ENCODE measurements around the gene ARHGAP26. TPM values are rescaled to one million over a fixed set of nuclear protein-coding genes. Genes with fewer than 3 reads are reported as not detected.

Gene ARHGAP26
- total RNA-seq, 1 experiment from 2014 or later: 34.5 TPM

DNA sequence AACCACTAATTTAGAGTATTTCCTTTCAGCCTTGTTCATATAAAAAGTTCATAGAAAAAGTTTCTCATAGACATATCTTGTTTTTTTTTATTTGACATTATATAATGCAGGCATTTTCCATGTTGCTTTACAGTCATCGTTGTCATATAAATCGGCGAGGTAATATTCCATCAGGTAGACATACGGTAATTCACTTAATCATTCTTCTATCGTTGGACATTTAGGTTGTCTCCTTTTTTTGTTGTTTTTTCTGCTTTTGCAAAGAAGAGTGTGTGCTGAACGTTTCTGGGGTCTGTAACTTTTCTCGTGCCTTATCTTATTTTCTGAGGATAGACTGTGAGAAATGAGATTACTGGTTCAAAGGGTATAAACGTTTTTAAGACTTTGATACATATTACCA, 283.6 kb downstream of the ARHGAP26 start:
- H3K27ac ChIP-seq (ENCODE audit: low read depth, low read length): no peak overlapping the region
- H3K4me3 ChIP-seq (replicated peaks in 1 of 2; ENCODE audit: low read depth in 1 of 2, low read length in 2 of 2): no peak overlapping the region
- H3K9me3 ChIP-seq (ENCODE audit: control insufficient read depth in 1 of 2, insufficient read depth in 1 of 2, low read depth in 1 of 2, low read length in 2 of 2): no peaks in the 10 kb centered on the region
- intact Hi-C loops (cut with micrococcal nuclease): no loop called here
- POLR2A ChIA-PET: no interaction called here
- no peak overlapping the region for H3K9ac ChIP-seq (ENCODE audit: low read length)
- peaks cover 3 to 4% of the 10 kb centered on the region in 2 experiments; a peak in 1 of 4 replicates for H3K36me3 ChIP-seq (ENCODE audit: control insufficient read depth in 1 of 2, insufficient read depth in 2 of 2, low read length in 2 of 2)
- no peaks in the 10 kb centered on the region for H3K9me2 ChIP-seq (ENCODE audit: insufficient read depth)
- CTCF ChIA-PET: no interaction called here
- BruUV-seq (replicated peaks): no TSS peak
- RAD21 ChIA-PET (ENCODE audit: low non-redundant PET in 1 of 2, low total read pairs in 2 of 2, uncharacterized antibody in 2 of 2, unreplicated experiment in 2 of 2): no interaction called here
- ATAC-seq (no peak), DNase-seq (ENCODE audit: low read depth, low spot score) (no peak)
- H3K4me2 ChIP-seq (ENCODE audit: low read length): no peak overlapping the region
- H2AFZ ChIP-seq (ENCODE audit: low read depth, low read length, poor library complexity, severe bottlenecking): no peak overlapping the region
- no peak for TF ChIP-seq EZH2 (IDR thresholded peaks at IDR 0.05)
- TF ChIP-seq EGR1 (IDR thresholded peaks at IDR 0.05; ENCODE audit: low read depth): no peak
- TF ChIP-seq CEBPB (IDR thresholded peaks at IDR 0.05; ENCODE audit: low read depth): no peak
- TF ChIP-seq, protein P1, sequence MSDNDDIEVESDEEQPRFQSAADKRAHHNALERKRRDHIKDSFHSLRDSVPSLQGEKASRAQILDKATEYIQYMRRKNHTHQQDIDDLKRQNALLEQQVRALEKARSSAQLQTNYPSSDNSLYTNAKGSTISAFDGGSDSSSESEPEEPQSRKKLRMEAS (IDR thresholded peaks at IDR 0.05): no peak
- TF ChIP-seq YY1 (IDR thresholded peaks at IDR 0.05; ENCODE audit: extremely low read depth, insufficient replicate concordance, low read depth, low read length): no peak
- no peak for TF ChIP-seq SP1 (IDR thresholded peaks at IDR 0.05; ENCODE audit: low read depth)
- no peak for TF ChIP-seq SIN3A (IDR thresholded peaks at IDR 0.05; ENCODE audit: low read depth)
- TF ChIP-seq ZNF274 (IDR thresholded peaks at IDR 0.05; ENCODE audit: low read depth, low read length): no peak
- TF ChIP-seq, protein P2, sequence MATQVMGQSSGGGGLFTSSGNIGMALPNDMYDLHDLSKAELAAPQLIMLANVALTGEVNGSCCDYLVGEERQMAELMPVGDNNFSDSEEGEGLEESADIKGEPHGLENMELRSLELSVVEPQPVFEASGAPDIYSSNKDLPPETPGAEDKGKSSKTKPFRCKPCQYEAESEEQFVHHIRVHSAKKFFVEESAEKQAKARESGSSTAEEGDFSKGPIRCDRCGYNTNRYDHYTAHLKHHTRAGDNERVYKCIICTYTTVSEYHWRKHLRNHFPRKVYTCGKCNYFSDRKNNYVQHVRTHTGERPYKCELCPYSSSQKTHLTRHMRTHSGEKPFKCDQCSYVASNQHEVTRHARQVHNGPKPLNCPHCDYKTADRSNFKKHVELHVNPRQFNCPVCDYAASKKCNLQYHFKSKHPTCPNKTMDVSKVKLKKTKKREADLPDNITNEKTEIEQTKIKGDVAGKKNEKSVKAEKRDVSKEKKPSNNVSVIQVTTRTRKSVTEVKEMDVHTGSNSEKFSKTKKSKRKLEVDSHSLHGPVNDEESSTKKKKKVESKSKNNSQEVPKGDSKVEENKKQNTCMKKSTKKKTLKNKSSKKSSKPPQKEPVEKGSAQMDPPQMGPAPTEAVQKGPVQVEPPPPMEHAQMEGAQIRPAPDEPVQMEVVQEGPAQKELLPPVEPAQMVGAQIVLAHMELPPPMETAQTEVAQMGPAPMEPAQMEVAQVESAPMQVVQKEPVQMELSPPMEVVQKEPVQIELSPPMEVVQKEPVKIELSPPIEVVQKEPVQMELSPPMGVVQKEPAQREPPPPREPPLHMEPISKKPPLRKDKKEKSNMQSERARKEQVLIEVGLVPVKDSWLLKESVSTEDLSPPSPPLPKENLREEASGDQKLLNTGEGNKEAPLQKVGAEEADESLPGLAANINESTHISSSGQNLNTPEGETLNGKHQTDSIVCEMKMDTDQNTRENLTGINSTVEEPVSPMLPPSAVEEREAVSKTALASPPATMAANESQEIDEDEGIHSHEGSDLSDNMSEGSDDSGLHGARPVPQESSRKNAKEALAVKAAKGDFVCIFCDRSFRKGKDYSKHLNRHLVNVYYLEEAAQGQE (IDR thresholded peaks at IDR 0.05; ENCODE audit: low read depth): no peak
- TF ChIP-seq, protein P3, sequence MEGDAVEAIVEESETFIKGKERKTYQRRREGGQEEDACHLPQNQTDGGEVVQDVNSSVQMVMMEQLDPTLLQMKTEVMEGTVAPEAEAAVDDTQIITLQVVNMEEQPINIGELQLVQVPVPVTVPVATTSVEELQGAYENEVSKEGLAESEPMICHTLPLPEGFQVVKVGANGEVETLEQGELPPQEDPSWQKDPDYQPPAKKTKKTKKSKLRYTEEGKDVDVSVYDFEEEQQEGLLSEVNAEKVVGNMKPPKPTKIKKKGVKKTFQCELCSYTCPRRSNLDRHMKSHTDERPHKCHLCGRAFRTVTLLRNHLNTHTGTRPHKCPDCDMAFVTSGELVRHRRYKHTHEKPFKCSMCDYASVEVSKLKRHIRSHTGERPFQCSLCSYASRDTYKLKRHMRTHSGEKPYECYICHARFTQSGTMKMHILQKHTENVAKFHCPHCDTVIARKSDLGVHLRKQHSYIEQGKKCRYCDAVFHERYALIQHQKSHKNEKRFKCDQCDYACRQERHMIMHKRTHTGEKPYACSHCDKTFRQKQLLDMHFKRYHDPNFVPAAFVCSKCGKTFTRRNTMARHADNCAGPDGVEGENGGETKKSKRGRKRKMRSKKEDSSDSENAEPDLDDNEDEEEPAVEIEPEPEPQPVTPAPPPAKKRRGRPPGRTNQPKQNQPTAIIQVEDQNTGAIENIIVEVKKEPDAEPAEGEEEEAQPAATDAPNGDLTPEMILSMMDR (IDR thresholded peaks at IDR 0.05 in 2 of 3, conservative IDR thresholded peaks at IDR 0.05 in 1 of 3; ENCODE audit: borderline replicate concordance in 1 of 3, insufficient read depth in 1 of 3, low read depth in 2 of 3, low read length in 2 of 3): no peak
- TF ChIP-seq FOSL1 (IDR thresholded peaks at IDR 0.05; ENCODE audit: low read depth): no peak
- no peak for TF ChIP-seq POLR2A (IDR thresholded peaks at IDR 0.05; ENCODE audit: borderline replicate concordance, extremely low read depth, insufficient read depth, insufficient read length)
- no peak for TF ChIP-seq CBX3 (IDR thresholded peaks at IDR 0.05; ENCODE audit: low read depth)
- TF ChIP-seq ZFX (IDR thresholded peaks at IDR 0.05): no peak
- TF ChIP-seq, protein P4, sequence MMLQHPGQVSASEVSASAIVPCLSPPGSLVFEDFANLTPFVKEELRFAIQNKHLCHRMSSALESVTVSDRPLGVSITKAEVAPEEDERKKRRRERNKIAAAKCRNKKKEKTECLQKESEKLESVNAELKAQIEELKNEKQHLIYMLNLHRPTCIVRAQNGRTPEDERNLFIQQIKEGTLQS (IDR thresholded peaks at IDR 0.05): no peak
- no peaks in the 10 kb centered on the region for H3K79me2 ChIP-seq (ENCODE audit: insufficient read depth, low read length)
- no peaks in the 10 kb centered on the region for H3K27me3 ChIP-seq (ENCODE audit: insufficient read depth, low read length)
- H4K20me1 ChIP-seq (ENCODE audit: insufficient read depth): no peaks in the 10 kb centered on the region
- H3K4me1 ChIP-seq (ENCODE audit: control insufficient read depth in 1 of 2, insufficient read depth in 2 of 2, low read length in 2 of 2): peaks cover 9 to 10% of the 10 kb centered on the region in 2 experiments; a peak in 3 of 4 replicates
